Measurements from ENCODE around the gene SRD5A1.

SRD5A1 gene

DNA sequence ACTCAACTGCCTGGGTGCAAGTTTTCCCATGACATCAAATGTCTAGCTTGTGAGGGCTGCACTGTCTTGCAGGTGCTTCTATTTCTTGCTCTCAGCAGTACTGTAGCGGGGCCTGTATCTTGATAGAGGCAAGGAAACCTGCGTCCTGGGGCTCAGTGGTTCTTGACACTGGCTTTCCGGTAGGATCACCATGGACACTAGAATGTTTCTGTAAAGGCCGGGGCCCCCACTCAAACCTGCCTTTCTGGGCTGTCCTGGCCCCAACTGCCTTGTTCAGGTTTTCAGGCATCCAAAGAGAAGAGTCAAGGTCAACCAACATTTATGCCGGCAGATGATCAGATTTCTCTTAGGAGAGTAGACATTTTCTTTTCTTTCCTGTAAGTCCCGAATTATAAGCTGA lies 53.3 kb downstream of the SRD5A1 start:
- no peak for DNase-seq (ENCODE audit: low read depth in 2 of 2)

DNA sequence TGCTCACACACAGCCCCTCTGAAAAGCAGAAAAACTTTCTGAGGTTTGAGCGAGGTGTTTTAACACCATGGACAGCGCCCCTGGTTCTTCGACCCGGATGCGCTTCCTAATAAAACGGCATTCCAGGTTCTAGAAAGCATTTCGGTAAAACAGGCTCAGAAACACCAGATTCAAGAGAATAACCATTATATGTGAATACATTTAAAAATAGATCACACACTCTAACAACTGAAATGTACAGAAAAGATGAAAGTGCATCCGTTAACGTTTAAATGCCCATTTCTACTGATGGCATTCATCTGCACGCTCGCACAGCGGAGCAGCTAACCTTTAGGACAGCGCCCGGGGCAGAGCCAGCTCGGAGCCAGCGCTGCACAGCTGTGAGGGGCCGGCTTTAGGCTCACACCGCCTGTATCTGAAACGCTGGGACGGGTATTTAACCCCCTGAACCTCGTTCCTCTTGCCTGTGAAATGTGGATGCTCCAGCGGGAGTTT lies 53.7 kb downstream of the SRD5A1 start:
- no peak for DNase-seq (ENCODE audit: low read depth in 2 of 2)

DNA sequence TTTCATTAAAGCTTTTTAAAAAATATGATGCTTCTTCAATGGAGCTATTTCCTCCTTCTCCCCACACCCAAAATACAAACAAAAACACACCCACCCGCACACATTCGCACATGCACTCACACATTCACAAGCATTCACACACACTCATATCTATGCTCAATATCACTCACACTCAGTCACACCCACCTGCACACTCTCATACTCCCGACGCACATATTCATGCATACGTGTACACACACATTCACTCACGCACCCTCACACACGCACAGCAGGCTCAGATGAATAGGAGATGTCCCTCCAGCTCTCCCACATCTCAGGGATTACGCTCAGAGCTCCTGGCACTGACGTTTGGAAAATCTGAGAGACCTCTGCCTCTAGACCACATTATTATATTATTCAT lies 54.3 kb downstream of the SRD5A1 start:
- DNase-seq (ENCODE audit: low read depth in 2 of 2): no peak

DNA sequence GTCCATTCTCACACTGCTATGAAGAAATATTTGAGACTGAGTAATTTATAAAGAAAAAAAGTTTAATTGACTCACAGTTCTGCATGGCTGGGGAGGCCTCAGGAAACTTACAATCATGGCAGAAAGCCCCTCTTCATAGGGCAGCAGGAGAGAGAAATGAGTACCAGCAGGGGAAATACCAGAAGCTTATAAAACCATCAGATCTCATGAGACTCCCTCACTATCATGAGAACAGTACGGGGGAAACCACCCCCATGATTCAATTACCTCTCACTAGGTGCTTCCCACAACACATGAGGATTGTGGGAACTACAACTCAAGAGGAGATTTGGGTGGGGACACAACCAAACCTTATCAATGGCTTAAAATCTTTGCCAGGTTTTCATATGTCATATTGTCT lies 59.7 kb downstream of the SRD5A1 start:
- no peak for DNase-seq (ENCODE audit: low read depth in 2 of 2)

DNA sequence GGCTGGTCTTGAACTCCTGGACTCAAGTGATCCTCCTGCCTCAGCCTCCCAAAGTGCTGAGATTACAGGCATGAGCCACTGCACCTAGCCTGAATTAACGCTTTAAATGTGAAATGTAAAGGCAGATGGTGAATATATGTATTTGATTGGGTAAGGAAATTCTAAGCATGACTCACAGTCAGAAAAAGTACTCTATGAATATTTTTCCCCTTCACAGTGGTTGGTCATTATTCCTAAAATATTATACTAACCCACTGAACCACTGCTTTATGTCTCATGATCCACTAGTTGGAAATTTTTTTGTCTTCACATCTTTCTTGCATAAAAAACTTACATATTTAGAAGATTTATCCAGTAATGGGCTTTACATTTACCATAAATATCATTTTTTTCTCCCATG lies 65.5 kb downstream of the SRD5A1 start:
- DNase-seq (ENCODE audit: low read depth in 2 of 2): no peak

DNA sequence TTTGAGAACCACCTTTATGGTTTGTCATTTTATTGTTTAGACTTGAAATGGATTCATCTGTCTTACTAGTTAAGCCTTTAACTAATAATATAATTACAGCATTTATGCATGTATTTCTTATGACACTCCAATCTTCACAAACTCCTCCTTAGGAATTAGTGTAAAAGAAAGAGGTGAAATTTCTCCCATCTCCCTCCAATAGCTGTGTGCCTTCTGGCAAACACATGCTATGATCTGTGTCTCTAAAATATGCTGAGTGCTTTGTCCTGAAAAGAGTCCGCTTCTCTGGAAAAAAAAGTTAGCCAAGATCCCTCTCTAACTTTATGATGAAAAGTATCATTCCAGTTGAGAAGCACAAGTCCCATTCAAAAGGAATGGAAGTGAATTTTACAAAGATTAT lies 66.1 kb downstream of the SRD5A1 start:
- DNase-seq (ENCODE audit: low read depth in 2 of 2): no peak

DNA sequence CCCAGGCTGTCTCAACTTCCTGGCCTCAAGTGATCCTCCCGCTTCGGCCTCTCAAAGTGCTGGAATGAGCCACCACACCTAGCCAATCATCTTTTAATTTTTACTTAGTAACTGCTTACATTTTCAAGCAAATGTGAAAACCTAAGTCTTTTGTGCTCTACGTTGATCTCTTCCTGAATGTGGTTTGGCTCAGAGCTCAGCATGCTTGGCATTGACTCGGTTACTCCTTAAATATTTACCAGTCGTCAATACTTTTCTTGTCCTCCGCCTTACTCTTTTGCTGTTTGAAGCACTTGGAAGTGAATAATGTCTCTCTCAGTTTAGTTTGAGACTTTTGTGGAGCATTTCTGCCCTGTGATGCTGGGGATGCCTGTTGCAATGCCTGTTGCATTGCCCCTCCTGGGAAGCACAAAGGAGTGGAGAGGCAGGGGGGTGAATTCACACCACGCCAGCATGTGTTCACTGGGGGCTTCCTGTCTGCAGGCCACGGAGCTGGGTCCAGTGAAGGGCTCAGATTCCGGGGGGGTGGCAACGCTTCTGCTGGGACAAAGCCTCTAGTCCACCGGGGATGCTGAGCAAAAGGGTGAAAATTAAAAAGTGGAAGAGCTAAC lies 66.9 kb downstream of the SRD5A1 start:
- DNase-seq (ENCODE audit: low read depth in 2 of 2): no peak

DNA sequence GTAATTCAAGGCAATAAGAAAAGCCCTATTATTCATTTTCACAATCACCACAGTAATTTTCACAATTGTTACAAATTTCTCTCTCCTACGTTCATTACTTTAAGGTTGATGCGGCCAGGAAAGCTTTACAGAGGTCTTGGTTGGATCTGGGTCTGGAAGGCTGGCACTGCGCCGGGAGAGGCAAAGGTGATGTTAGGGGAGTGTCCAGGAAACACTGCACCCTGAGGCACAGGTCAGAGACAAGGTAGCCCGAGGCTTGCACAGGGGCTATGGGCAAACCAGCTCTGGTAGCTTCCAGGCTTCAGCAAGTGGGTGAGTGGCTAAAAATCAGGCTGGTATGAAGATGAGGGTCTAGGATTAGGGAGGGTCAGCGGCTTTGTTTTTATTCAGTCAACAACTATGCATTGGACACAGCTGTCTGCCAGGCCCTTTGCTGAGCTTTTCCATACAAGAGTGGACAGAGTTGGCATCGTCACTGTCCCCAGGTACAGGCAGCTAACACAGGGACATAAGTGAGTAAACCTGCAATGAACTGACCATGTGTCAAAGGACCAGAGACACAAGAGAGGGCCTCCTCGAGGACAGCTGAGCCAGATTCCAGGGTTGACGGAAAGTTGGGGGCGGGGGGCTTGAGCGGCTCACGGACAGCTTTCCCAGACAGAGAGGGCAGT lies 67.6 kb downstream of the SRD5A1 start:
- DNase-seq (ENCODE audit: low read depth in 2 of 2): no peak

DNA sequence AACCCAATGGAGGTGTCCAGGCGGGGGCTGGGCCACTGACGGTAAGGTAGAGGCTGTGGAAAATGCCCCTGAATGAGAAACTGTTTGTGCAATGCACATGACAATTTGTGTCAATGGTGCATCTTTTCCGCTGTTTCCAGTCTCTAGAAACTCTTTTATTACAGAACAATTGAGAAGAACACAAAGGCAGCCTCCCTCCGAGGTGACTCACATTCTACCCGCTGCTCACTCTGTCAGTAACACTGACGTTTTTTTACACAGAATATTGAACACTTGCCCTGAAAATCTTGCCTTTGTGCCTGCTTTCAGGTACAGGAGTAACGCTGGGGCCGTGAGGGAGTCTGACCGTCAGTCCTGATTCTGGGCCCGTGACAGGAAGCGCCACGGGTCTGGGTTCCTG lies 68.3 kb downstream of the SRD5A1 start:
- DNase-seq (ENCODE audit: low read depth in 2 of 2): no peak

DNA sequence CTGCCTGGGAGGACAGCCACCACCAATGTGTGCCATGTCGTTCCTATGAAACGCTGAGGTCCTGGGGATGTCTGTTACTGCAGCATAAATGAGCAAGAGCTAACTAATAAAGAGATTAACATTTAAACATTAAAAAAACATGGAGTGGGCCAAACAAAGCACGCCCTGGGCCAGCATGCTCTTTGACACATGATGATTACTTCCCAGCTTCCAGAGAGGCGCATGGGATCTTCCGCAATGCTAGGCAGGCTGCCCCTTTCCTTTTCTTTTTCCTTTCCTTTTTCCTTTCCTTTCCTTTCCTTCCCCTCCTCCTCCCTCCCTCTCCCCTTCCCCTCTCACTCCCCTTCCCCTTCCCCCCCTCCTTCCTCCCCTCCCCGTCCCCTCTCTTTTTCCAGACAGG lies 69.4 kb downstream of the SRD5A1 start:
- DNase-seq (ENCODE audit: low read depth in 2 of 2): no peak

DNA sequence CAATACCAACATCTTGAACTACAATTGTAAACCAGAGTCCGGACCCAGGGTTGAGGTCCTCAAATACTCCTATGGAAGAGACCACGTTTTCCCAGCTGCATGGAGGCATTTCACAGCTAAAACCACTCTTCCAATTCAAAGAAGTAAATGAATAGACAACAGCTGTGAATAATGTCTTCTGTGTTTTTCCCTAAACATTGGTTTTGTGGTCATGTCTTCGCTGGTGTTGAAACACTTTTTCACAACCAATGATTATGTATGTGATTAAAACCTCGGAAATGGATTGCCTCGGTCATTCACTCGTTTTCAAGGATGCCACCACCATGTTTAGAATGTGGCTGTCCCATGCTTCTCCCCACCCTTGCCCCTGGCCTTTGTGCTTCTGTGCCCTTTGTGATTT lies 70.6 kb downstream of the SRD5A1 start:
- DNase-seq (ENCODE audit: low read depth in 2 of 2): no peak

DNA sequence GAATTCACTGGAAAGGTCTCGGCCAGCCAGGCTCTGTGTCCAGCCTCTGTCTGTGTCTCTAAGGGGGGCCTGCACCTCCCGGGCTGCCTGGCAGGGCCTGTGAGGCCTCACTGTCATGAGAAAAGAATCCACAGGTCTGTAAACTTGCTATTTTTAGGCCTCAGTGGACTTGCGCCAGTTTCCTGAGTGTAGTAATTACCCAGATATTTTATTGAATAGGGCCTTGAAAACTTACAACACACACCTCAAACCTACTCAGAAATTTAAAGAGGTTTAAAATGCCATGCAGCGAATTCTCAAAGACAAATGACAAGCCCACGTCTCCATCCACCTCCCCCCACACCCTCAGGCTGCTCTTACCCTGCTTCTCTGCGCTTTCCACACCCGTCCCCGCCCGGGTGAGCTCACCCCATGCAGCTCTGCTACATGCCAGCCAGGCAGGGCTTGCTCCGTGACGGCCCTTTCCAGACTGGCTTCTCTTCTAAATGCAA lies 71.2 kb downstream of the SRD5A1 start:
- DNase-seq (ENCODE audit: low read depth in 2 of 2): no peak

DNA sequence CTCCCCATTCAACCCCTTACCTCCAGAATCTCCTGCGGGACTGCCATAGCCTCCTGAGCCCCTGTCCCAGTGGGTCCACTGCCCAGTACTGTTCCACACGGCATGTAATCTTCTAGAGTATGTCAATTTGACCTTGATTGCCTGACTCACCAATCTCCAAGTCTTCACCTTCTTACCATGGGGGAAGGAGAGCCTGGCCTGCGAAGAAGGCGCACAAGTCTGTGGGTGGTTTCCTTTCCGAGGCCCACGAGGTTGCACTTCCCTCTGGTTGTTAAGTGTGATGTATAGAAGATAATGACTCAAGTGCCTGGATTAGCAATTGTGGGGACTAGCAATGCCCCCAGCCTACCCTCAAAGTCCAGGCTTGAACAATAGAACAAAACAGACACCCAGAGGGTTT lies 71.8 kb downstream of the SRD5A1 start:
- DNase-seq (ENCODE audit: low read depth in 2 of 2): no peak

DNA sequence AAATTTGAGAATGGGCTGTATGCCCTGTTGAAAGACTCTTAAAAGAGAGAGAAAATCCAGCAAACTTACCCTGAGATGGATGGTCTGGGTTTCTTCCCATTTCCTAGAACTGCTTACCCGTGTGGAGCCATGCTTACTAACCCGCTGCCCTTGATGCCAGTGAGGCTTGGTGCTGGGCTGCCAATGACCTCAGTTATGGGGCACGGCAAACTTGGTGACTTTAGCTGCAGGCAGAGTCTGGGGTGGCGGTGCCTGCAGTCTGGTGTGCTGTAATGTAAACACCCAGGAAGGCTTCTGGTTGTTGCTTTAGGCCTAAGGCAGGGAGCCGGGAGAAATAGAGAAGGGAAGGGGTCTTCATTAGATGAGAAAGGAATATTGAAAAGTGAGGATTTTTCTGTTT lies 72.7 kb downstream of the SRD5A1 start:
- DNase-seq (ENCODE audit: low read depth in 2 of 2): no peak

DNA sequence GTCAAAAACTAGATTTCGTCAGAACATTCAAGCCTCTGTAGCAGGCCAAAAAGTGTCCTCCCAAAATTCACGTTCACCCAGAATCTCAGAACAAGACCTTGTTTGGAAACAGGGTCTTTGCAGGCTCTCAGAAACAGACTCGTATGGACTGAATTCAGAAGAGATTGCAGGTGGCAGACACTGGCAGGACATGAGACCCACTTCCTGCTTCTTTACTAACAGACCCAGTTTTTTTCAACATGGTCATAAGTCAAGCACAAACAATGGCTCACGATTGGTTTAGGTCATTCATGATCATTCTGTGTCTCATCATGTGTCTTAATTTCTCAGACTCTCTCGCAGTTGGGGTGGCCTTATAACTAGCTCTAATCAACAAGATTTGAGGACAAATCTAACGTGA lies 74.6 kb downstream of the SRD5A1 start:
- no peak for DNase-seq (ENCODE audit: low read depth in 2 of 2)

DNA sequence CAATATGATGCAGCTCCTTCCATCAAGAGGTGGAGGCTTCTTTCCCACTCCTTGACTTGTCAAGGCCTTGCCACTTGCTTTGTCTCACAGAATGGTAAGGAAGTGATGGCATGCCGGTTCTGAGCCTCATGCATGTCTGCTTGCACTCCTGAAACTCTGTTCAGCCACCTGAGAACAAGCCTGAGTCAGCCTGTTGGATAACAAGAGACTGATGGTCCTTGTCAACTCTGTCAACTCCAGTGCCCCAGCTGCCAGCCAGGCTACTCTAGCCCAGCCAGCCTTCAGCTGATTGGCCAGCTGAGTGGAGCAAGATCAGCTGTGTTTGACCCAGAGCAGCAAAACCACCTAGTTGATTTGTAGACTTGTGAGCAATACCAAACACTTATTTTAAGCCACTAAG lies 75.6 kb downstream of the SRD5A1 start:
- no peak for DNase-seq (ENCODE audit: low read depth in 2 of 2)

DNA sequence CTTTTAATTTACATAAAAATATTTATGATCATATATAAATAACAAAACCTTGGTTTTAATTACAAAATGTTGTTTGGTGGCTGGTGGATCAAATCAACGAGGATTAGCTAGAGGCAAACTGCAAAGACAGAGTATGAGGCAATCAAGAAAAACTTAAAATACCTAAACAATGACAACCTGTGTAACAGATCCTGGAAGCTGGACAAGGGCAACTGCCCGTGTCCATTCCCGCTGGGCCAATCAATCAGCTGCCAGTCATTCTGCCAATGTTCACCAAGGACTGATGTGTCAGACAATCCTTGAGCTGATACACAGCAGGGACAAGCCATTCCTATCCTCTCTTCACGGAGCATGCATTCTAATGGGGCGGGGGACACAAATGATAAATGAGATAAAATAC lies 76.8 kb downstream of the SRD5A1 start:
- no peak for DNase-seq (ENCODE audit: low read depth in 2 of 2)

DNA sequence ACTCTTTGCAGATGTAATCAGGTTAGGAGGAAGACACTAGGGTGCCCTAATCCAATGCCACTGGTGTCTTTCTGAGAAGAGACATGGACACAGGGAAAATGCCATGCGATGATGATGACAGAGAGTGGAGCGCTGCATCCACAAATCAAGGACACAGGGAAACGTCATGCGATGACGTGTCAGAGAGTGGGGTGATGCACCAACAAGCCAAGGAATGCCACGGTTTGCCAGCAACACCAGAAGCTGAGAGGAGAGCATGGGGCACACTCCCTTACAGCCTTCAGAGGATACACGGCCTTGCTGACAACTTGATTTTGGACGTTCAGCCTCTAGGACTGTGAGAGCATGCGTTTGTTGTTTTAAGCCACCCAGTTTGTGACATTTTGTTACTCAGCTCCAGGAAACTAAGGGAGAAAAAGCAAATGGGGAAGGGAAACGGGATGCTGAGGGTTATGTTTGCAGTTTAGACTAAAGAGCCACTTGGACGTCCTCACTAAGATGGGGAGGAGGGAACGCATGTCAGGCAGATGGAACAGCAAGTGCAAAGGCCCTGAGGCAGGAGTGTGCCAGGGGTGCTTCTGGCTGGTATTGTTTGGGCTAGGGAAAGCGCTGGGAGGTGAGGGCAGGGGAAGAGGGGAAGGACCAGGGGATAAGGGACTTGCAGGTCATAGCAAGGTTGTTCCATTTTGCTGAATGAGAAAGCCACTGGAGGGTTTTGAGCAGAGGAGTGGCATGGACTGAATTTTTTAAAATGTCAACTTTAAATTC lies 77.5 kb downstream of the SRD5A1 start:
- DNase-seq (ENCODE audit: low read depth in 2 of 2): no peak

DNA sequence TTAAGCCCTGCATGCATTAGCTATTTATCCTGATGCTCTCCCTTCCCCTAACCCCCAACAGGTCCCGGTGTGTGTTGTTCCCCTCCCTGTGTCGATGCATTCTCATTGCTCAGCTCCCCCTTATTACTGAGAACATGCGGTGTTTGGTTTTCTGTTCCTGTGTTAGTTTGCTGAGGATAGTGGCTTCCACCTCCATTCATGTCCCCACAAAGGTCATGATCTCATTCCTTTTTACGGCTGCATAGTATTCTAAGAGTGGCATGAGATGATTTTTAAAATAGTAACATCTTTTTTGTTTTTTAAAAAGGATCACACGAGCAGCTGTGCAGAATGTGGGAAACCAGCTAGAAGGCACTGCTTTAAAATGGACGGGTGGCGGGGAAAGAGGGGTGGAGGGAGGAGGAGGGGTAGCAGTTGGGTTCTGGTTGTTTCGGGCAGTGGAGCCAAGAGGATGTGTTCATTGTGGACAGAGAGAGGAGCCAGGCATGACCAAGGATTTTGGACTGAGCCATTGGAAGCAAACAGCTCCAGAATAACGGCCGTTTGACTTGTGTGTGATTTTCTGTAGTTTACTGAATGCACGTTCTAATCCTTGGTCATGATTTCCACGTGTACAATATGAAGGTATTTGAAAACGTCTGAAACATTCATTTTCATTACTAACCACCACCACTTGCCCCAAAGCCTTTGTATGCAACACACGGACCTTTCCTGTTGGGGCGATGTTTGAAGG lies 78.3 kb downstream of the SRD5A1 start:
- DNase-seq (ENCODE audit: low read depth in 2 of 2): no peak

DNA sequence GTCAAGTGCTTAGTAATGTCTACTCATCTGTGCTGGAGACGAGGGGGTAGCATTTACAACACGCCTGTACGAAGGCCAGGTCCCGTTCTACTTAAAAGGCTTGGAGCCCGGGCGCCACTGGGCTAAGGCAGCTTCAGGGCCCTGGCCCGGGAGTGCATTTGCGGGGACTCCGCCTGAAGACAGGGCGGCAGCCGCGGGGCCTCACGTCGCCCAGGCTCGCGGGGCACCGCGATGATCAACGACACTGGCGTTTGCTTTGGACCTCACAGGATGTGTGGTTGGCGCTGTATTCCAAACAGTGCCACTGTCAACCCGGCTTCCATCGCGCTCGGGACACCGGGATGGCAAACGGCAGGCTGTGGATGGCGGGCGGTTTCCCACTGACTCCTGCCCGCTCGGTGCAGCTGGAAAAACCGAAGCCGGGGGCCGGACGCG lies 78.9 kb downstream of the SRD5A1 start:
- DNase-seq (ENCODE audit: low read depth in 2 of 2): peak in 1 of 2 donors; percentile 13

DNA sequence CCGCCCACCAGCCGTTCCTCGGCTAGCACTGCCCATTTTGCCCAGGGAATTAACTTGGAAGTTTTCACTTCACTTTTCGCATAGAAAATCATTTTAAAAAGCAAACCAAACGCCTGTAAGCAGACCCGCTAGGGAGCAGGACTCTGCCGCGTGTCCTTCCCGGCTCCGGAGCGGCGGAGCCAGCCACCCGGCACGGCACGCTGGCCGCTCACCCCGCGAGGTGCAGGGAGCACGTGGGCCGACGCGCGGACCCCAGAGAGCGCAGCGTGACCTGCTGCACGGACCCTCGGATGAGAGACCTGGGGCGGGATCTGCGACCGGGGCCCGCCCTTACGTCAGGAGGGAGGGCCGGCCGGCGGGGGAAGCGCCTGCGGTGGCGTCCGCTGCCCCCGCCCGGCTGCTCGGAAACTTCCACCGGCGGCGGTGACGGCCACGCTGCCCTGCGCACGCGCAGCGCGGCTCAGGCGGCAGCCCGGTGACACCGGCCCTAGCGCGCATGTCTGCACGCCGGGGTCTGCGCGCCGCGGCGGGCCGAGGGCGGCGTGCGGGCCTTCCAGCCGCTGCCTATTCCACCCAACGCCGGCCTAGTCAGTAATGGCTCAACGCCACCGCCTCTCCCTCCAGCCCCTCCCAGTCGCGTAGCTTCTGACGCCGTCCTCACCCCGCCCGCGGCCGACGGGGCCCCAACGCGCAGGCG lies 79.5 kb downstream of the SRD5A1 start:
- DNase-seq (ENCODE audit: low read depth in 2 of 2): peak; percentile 89 to 93

Data from activated CD4-positive, alpha-beta T cell treated with anti-CD3 and anti-CD28 coated beads for 24 hours (primary cell).